ENCODE results near the gene TENT4A.

DNA sequence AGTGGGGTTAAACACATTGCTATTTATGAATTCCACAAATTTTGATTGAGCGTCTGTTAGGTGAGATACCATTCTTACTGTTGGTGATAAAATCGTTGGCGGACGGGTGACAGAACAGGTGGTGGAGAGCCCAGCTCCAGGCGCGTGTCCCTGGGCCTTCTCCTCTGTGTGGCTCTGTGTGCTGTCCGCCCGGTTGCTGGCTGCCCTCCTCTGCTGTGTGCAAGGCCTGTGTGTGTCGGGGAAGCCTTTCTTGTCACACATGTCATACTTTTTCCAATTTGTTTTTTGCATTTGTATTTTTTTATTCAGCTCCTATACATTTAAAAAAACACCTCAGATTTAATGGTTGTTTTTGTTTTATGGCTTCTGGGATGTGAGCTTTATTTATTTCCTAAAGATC is 33.9 kb downstream of the TENT4A start:
- no peak for TF ChIP-seq MYC (IDR thresholded peaks at IDR 0.05; ENCODE audit: insufficient read depth, insufficient read length, insufficient replicate concordance, low read length, severe bottlenecking)
- no peak for TF ChIP-seq ZNF384 (IDR thresholded peaks at IDR 0.05; ENCODE audit: borderline replicate concordance, low read depth, low read length)
- TF ChIP-seq POLR2AphosphoS5 (IDR thresholded peaks at IDR 0.05; ENCODE audit: low read length), result no peak
- TF ChIP-seq, protein P1, sequence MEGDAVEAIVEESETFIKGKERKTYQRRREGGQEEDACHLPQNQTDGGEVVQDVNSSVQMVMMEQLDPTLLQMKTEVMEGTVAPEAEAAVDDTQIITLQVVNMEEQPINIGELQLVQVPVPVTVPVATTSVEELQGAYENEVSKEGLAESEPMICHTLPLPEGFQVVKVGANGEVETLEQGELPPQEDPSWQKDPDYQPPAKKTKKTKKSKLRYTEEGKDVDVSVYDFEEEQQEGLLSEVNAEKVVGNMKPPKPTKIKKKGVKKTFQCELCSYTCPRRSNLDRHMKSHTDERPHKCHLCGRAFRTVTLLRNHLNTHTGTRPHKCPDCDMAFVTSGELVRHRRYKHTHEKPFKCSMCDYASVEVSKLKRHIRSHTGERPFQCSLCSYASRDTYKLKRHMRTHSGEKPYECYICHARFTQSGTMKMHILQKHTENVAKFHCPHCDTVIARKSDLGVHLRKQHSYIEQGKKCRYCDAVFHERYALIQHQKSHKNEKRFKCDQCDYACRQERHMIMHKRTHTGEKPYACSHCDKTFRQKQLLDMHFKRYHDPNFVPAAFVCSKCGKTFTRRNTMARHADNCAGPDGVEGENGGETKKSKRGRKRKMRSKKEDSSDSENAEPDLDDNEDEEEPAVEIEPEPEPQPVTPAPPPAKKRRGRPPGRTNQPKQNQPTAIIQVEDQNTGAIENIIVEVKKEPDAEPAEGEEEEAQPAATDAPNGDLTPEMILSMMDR (IDR thresholded peaks at IDR 0.05 in 2 of 3, conservative IDR thresholded peaks at IDR 0.05 in 1 of 3; ENCODE audit: control insufficient read depth in 2 of 3, extremely low read depth in 1 of 3, insufficient read depth in 1 of 3, low read depth in 3 of 3, low read length in 3 of 3), result no peak
- TF ChIP-seq ZZZ3 (IDR thresholded peaks at IDR 0.05; ENCODE audit: control insufficient read depth, insufficient read length, low read depth), result no peak
- TF ChIP-seq, protein P2, sequence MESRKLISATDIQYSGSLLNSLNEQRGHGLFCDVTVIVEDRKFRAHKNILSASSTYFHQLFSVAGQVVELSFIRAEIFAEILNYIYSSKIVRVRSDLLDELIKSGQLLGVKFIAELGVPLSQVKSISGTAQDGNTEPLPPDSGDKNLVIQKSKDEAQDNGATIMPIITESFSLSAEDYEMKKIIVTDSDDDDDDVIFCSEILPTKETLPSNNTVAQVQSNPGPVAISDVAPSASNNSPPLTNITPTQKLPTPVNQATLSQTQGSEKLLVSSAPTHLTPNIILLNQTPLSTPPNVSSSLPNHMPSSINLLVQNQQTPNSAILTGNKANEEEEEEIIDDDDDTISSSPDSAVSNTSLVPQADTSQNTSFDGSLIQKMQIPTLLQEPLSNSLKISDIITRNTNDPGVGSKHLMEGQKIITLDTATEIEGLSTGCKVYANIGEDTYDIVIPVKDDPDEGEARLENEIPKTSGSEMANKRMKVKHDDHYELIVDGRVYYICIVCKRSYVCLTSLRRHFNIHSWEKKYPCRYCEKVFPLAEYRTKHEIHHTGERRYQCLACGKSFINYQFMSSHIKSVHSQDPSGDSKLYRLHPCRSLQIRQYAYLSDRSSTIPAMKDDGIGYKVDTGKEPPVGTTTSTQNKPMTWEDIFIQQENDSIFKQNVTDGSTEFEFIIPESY (IDR thresholded peaks at IDR 0.05), result no peak
- no peak for TF ChIP-seq CHD2 (IDR thresholded peaks at IDR 0.05; ENCODE audit: borderline replicate concordance, low read depth, low read length)
- TF ChIP-seq, protein P3, sequence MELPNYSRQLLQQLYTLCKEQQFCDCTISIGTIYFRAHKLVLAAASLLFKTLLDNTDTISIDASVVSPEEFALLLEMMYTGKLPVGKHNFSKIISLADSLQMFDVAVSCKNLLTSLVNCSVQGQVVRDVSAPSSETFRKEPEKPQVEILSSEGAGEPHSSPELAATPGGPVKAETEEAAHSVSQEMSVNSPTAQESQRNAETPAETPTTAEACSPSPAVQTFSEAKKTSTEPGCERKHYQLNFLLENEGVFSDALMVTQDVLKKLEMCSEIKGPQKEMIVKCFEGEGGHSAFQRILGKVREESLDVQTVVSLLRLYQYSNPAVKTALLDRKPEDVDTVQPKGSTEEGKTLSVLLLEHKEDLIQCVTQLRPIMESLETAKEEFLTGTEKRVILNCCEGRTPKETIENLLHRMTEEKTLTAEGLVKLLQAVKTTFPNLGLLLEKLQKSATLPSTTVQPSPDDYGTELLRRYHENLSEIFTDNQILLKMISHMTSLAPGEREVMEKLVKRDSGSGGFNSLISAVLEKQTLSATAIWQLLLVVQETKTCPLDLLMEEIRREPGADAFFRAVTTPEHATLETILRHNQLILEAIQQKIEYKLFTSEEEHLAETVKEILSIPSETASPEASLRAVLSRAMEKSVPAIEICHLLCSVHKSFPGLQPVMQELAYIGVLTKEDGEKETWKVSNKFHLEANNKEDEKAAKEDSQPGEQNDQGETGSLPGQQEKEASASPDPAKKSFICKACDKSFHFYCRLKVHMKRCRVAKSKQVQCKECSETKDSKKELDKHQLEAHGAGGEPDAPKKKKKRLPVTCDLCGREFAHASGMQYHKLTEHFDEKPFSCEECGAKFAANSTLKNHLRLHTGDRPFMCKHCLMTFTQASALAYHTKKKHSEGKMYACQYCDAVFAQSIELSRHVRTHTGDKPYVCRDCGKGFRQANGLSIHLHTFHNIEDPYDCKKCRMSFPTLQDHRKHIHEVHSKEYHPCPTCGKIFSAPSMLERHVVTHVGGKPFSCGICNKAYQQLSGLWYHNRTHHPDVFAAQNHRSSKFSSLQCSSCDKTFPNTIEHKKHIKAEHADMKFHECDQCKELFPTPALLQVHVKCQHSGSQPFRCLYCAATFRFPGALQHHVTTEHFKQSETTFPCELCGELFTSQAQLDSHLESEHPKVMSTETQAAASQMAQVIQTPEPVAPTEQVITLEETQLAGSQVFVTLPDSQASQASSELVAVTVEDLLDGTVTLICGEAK (IDR thresholded peaks at IDR 0.05; ENCODE audit: borderline replicate concordance), result no peak
- TF ChIP-seq RFX5 (IDR thresholded peaks at IDR 0.05; ENCODE audit: low read depth, low read length), result no peak
- no peak for TF ChIP-seq SRF (IDR thresholded peaks at IDR 0.05; ENCODE audit: low read depth in 2 of 2, low read length in 2 of 2)
